ENCODE measurements around the gene TMEM150C. TPM values are rescaled to one million over a fixed set of nuclear protein-coding genes. Genes with fewer than 3 reads are reported as not detected.
"Not testable (repeated sequence)": the region's sequence is repeated elsewhere in the genome, so short reads cannot be mapped to it uniquely, and the experiment has no call there.

The TMEM150C gene
- total RNA-seq, 2 experiments from 2014 or later = not detected

DNA sequence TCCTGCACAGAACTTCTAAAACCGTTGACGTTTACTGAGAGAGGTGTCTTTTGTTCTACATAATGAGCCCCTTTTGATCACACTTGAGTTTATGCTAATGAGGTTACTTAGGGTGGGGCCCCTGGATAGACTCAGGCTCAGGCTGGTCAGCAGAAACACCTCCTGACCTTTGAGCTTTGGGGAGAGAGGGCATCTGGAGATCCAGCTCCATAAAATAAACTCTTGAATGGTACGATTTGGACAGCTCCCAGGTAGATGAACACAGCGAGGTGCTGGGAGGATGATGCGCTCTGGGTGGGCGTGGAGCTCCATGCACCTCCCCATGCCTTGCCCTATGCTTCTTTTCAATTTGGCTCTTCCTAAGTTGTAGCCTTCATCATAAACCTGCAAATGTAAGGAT lies 79.4 kb downstream of the TMEM150C start:
- intact Hi-C loops (cut with micrococcal nuclease) = no loop called here
- Mint-ChIP-seq H3K27ac (no peak overlapping the region), H3K27me3 (no peaks in the 10 kb centered on the region), H3K4me1 (ENCODE audit: low read depth) (no peaks in the 10 kb centered on the region), H3K4me3 (no peak overlapping the region), H3K9me3 (no peaks in the 10 kb centered on the region), H3K36me3 (ENCODE audit: low read depth) (peaks cover 7% of the 10 kb centered on the region)
- no peak for DNase-seq
- ChIA-PET CTCF (no interaction called here), POLR2A (no interaction called here)
- no peak for ATAC-seq
- TF ChIP-seq, protein P1, sequence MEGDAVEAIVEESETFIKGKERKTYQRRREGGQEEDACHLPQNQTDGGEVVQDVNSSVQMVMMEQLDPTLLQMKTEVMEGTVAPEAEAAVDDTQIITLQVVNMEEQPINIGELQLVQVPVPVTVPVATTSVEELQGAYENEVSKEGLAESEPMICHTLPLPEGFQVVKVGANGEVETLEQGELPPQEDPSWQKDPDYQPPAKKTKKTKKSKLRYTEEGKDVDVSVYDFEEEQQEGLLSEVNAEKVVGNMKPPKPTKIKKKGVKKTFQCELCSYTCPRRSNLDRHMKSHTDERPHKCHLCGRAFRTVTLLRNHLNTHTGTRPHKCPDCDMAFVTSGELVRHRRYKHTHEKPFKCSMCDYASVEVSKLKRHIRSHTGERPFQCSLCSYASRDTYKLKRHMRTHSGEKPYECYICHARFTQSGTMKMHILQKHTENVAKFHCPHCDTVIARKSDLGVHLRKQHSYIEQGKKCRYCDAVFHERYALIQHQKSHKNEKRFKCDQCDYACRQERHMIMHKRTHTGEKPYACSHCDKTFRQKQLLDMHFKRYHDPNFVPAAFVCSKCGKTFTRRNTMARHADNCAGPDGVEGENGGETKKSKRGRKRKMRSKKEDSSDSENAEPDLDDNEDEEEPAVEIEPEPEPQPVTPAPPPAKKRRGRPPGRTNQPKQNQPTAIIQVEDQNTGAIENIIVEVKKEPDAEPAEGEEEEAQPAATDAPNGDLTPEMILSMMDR (IDR thresholded peaks at IDR 0.05) = no peak

DNA sequence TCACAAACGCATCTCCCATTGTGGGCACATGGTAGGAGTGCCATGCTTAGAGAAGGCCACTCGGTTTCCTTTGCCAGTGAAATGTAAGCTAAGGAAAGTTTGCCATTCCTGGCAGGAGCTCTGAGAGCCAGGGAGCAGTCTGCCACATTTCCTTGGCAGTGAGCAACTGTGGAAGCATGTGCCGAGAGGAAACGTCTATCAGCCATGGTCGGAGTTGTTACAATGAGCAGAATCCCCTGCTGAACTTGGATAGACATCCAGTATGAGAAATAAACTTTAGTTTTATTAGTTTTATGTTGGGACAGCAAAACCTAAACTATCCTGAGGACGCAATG lies 80.3 kb downstream of the TMEM150C start:
- TF ChIP-seq, protein P1 (IDR thresholded peaks at IDR 0.05) = no peak

DNA sequence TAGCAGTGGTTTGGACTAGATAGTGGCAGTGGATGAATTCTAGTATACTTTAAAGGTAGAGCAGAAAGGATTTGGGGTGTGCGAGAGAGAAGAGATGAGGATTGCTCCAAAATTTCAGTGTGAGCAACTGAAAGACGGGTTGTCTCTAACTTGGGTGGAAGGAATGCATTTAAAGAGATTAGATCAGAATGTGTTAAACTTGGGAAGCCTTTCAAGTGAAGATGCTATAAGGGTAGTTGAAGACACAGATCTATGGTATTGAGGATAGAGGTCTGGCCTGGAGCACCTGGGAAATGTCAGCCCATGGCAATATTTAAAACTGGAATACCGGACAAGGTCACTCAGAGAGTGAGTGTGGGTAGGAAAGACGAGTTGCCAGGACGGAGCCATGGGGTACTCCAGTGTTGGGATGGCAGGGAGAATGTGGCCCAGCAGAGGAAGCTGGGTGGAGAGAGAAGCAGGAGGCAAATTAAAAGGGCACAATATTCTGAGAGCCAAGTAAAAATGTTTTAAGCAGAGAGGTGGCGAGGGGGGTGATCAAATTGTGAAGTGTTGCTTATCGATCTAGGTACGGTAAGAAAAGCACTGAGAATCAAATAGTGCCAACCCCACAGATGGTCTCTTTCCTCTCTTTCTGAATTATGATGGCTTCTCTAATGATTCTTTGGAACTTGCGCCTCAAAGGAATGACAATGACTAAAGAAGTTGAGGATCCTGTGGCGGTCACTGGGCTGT lies 80.8 kb downstream of the TMEM150C start:
- Mint-ChIP-seq H3K4me3 (no peak overlapping the region), H3K4me1 (ENCODE audit: low read depth) (no peaks in the 10 kb centered on the region), H3K36me3 (ENCODE audit: low read depth) (peaks cover 7% of the 10 kb centered on the region), H3K27ac (no peak overlapping the region), H3K9me3 (no peaks in the 10 kb centered on the region), H3K27me3 (no peaks in the 10 kb centered on the region)
- ChIA-PET CTCF (no interaction called here), POLR2A (no interaction called here)
- intact Hi-C loops (cut with micrococcal nuclease) = no loop called here
- DNase-seq (no peak), ATAC-seq (no peak)
- TF ChIP-seq, protein P1 (IDR thresholded peaks at IDR 0.05) = no peak

More for the DNA sequence above, 80.3 kb downstream of the TMEM150C start:
- DNase-seq (no peak), ATAC-seq (no peak)
- Mint-ChIP-seq H3K27me3 (no peaks in the 10 kb centered on the region), H3K36me3 (ENCODE audit: low read depth) (peaks cover 7% of the 10 kb centered on the region), H3K4me1 (ENCODE audit: low read depth) (no peaks in the 10 kb centered on the region), H3K9me3 (no peaks in the 10 kb centered on the region), H3K27ac (no peak overlapping the region), H3K4me3 (no peak overlapping the region)
- ChIA-PET POLR2A (no interaction called here), CTCF (no interaction called here)
- intact Hi-C loops (cut with micrococcal nuclease) = no loop called here

DNA sequence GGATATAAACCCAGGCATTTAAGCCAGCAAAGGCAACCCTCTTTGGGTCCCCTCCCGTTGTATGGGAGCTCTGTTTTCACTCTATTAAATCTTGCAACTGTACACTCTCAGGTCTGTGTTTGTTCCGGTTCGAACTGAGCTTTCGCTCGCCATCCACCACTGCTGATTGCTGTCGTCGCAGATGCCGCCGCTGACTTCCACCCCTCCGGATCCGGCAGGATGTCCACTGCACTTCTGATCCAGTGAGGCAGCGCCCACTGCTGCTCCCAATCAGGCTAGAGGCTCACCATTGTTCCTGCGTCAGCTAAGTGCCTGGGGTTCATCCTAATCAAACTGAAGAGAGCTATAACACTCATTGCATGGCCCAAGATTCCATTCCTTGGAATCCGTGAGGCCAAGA lies 82.2 kb downstream of the TMEM150C start:
- no peak overlapping the region for H3K27ac Mint-ChIP-seq
- CTCF ChIA-PET = no interaction called here
- no peaks in the 10 kb centered on the region for H3K27me3 Mint-ChIP-seq
- H3K36me3 Mint-ChIP-seq (ENCODE audit: low read depth) = peaks cover 8% of the 10 kb centered on the region
- H3K4me3 Mint-ChIP-seq = no peak overlapping the region
- no peak for DNase-seq
- TF ChIP-seq, protein P1 (IDR thresholded peaks at IDR 0.05) = no peak
- ATAC-seq = no peak
- H3K4me1 Mint-ChIP-seq (ENCODE audit: low read depth) = no peaks in the 10 kb centered on the region
- POLR2A ChIA-PET = interaction anchor here (0.6 kb wide), 1 partner anchor 316 kb away, joined by 3 read pairs; no protein-coding TSS in a partner anchor
- no peaks in the 10 kb centered on the region for H3K9me3 Mint-ChIP-seq
- intact Hi-C loops (cut with micrococcal nuclease) = no loop called here

DNA sequence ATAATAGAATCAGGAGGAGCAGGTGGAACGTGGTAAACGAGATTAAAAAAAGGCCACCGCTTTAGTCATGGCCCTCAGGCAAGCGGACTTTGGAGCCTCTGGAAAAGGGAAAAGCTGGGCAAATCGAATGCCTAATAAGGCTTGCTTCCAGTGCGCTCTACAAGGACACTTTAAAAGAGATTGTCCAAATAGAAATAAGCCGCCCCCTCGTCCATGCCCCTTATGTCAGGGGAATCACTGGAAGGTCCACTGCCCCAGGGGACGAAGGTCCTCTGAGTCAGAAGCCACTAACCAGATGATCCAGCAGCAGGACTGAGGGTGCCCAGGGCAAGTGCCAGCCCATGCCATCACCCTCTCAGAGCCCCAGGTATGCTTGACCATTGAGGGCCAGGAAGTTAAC lies 84.3 kb downstream of the TMEM150C start:
- DNase-seq; H3K4me1 Mint-ChIP-seq (ENCODE audit: low read depth); intact Hi-C loops (cut with micrococcal nuclease); CTCF ChIA-PET; H3K27me3 Mint-ChIP-seq; POLR2A ChIA-PET; H3K27ac Mint-ChIP-seq; ATAC-seq; H3K9me3 Mint-ChIP-seq; H3K4me3 Mint-ChIP-seq: not testable (repeated sequence)
- H3K36me3 Mint-ChIP-seq (ENCODE audit: low read depth) = peaks cover 11% of the 10 kb centered on the region

DNA sequence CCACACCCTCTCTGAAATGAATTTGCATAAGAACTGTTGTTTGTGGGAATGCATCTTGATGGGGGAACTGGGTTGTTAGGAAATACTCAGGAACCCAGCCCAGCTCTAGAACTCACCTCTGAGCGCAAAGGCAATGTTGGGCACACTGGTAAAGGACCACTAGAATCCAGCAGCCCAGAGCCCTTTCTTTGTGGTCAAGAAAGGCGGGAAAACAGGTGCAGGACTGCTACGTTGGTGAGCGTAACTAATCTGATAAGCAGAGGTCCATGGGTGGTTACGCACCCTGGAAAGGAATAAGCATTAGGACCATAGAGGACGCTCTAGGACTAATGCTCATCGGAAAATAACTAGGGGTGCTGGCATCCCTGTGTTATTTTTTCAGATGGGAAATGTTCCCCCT lies 85.9 kb downstream of the TMEM150C start:
- H3K27me3 Mint-ChIP-seq; intact Hi-C loops (cut with micrococcal nuclease); DNase-seq; H3K4me1 Mint-ChIP-seq (ENCODE audit: low read depth); ATAC-seq; H3K4me3 Mint-ChIP-seq; CTCF ChIA-PET; H3K36me3 Mint-ChIP-seq (ENCODE audit: low read depth); H3K27ac Mint-ChIP-seq; H3K9me3 Mint-ChIP-seq: not testable (repeated sequence)
- POLR2A ChIA-PET = interaction anchor here (0.6 kb wide), 1 partner anchor 15 kb away, joined by 4 read pairs; no protein-coding TSS in a partner anchor

All from activated CD8-positive, alpha-beta T cell treated with anti-CD3 and anti-CD28 coated beads for 36 hours (primary cell).